K562 (cell line): ENCODE data around the gene TMEM63C. TPM values are rescaled to one million over a fixed set of nuclear protein-coding genes. Genes with fewer than 3 reads are reported as not detected.

Source experiments
- EGR1 ChIP-seq: fragments of 450-650 bp; conservative IDR thresholded peaks from 2 replicates; pipeline ENCODE4 v1.6.1; 2017; ENCODE audit warnings: mild to moderate bottlenecking
- EHMT2 ChIP-seq: fragments of 450-650 bp; IDR thresholded peaks from 2 replicates; pipeline ENCODE4 v1.6.1; 2018; ENCODE audit warnings: antibody characterized with exemption
- KLF16 ChIP-seq: IDR thresholded peaks from 2 replicates; pipeline ENCODE4 v1.6.1; 2016; ENCODE audit warnings: antibody characterized with exemption
- MAFF ChIP-seq: IDR thresholded peaks from 2 replicates; pipeline ENCODE4 v1.6.1; 2012; ENCODE audit warnings: low read length, improper control_type of control experiment
- PHF21A ChIP-seq: fragments of 450-650 bp; IDR thresholded peaks from 2 replicates; pipeline ENCODE4 v1.6.1; 2017; ENCODE audit warnings: low read depth, borderline replicate concordance
- PYGO2 ChIP-seq: fragments of 450-650 bp; IDR thresholded peaks from 2 replicates; pipeline ENCODE4 v1.6.1; 2016; ENCODE audit warnings: mild to moderate bottlenecking, missing genetic modification characterization, moderate library complexity, missing compliant biosample characterization
- RUNX1 ChIP-seq: sonication (generic); IDR thresholded peaks from 2 replicates; pipeline ENCODE4 v1.6.1; 2016; ENCODE audit warnings: antibody characterized with exemption, low read depth
- TGIF2 ChIP-seq: sonication (generic); formaldehyde crosslinking; IDR thresholded peaks from 2 replicates; pipeline ENCODE4 v1.8.1; 2022; ENCODE audit warnings: mild to moderate bottlenecking, missing genetic modification reagents, moderate library complexity
- ZKSCAN3 ChIP-seq: fragments of 250-450 bp; sonication (Bioruptor Pico); IDR thresholded peaks from 2 replicates; pipeline ENCODE4 v1.4.0; 2020
- polyA plus RNA-seq, 8 experiments: library from polyadenylated mRNA; depleted of rRNA in 4 of 8; stranded (reverse) in 5 of 8; unstranded in 3 of 8; fragments of >200 nt; fragmentation: Nextera tagmentation in 2 of 8; fragmentation: Illumina TruSeq in 1 of 8; extraction: Ambion mirVana in 2 of 8; extraction: Trizol in 1 of 8; gene quantifications; 2 replicates each; pipeline versions ENCODE4 v1.2.1 to v1.2.3, GENCODE V29; 2011 to 2014; ENCODE audit warnings: inconsistent platforms in 1 of 8, missing spikeins in 1 of 8
- total RNA-seq, 7 experiments: library from RNA; depleted of rRNA in 6 of 7; stranded (reverse); fragments of >200 nt in 6 of 7; fragmentation: Illumina TruSeq in 2 of 7; extraction: Trizol in 2 of 7; gene quantifications; 2 replicates each; pipeline versions ENCODE4 v1.2.1 to v1.2.3, GENCODE V29; 2011 to 2021; ENCODE audit warnings: low replicate concordance in 1 of 7
- TF ChIP-seq, protein P1 (sequence below), 3 experiments: IDR thresholded peaks in 2 of 3; conservative IDR thresholded peaks in 1 of 3; 2 replicates each; pipeline ENCODE4 v1.5.1; 2011 to 2012; ENCODE audit warnings: low read length in 3 of 3, mild to moderate bottlenecking in 3 of 3, control low read depth in 2 of 3, improper control_type of control experiment in 1 of 3, inconsistent platforms in 1 of 3, low read depth in 1 of 3, mixed read lengths in 1 of 3, moderate library complexity in 1 of 3; ENCODE audit not compliant: insufficient read depth in 2 of 3
- TF ChIP-seq, protein P2 (sequence below): fragments of 450-650 bp; IDR thresholded peaks from one replicate; pipeline ENCODE4 v1.6.1; 2018; ENCODE audit warnings: mild to moderate bottlenecking, moderate library complexity; ENCODE audit not compliant: partially characterized antibody
- TF ChIP-seq, protein P3 (sequence below), 2 experiments: fragments of 450-650 bp; formaldehyde crosslinking in 1 of 2; IDR thresholded peaks; 2 replicates each; pipeline versions ENCODE4 v1.4.0 to v1.6.1; 2014 to 2020; ENCODE audit warnings: mild to moderate bottlenecking in 2 of 2, borderline replicate concordance in 1 of 2, low read depth in 1 of 2
- TF ChIP-seq, protein P4 (sequence below), 2 experiments: fragments of 450-650 bp; conservative IDR thresholded peaks; 2 replicates each; pipeline ENCODE4 v1.6.1; 2017; ENCODE audit warnings: mild to moderate bottlenecking in 2 of 2, moderate library complexity in 2 of 2
- TF ChIP-seq, protein P5 (sequence below), 2 experiments: fragments of 250-450 bp in 1 of 2; fragments of 450-650 bp in 1 of 2; sonication (Bioruptor Pico) in 1 of 2; IDR thresholded peaks; 2 replicates each; pipeline versions ENCODE4 v1.6.1 to v1.8.0; 2016 to 2021; ENCODE audit warnings: mild to moderate bottlenecking in 2 of 2, moderate library complexity in 2 of 2, missing compliant biosample characterization in 1 of 2, missing genetic modification characterization in 1 of 2

The TMEM63C gene
- total and polyA plus RNA-seq, 9 of the 15 experiments (the other 6 are each of a cell fraction or from before 2014, with no cell fraction given): 0.07 TPM; not detected in 8

DNA sequence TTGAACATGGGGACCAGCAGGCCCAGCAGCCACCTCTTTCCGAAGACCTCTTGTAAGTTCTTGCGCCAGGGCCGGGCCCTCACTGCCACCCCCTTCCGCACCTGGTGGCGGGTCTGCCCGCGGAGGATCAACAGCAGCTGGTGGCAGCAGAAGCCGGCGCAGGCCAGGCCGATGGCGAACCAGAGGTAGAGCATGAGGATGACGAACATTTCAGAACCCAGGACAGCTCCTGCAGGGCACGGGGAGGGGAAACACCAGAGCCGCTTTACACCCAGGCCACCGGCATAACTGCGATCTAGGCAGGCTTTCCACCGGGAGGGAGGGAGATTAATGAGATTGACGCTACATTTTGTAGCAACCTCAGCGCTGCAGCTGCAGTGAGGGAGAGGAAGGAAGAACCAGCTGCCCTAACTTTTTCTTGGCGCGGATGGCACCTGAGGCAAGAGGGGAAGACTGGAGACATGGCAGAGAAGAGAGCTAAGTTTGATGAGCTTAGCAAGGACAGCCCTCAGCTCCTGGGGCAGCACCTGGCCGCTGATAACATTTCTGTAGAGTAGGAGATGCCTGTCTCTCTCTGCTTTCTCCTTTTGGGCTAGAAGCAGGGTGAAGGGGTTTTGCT lies 47.8 kb upstream of the TMEM63C start (continued):
- TF ChIP-seq PHF21A (no peak), EHMT2 (peak; percentile 97), RUNX1 (no peak), MAFF (no peak), TGIF2 (CRISPR knock-in tag) (no peak), PYGO2 (tag) (no peak), EGR1 (no peak), KLF16 (no peak), ZKSCAN3 (CRISPR knock-in tag) (no peak)
- TF ChIP-seq, protein P1, sequence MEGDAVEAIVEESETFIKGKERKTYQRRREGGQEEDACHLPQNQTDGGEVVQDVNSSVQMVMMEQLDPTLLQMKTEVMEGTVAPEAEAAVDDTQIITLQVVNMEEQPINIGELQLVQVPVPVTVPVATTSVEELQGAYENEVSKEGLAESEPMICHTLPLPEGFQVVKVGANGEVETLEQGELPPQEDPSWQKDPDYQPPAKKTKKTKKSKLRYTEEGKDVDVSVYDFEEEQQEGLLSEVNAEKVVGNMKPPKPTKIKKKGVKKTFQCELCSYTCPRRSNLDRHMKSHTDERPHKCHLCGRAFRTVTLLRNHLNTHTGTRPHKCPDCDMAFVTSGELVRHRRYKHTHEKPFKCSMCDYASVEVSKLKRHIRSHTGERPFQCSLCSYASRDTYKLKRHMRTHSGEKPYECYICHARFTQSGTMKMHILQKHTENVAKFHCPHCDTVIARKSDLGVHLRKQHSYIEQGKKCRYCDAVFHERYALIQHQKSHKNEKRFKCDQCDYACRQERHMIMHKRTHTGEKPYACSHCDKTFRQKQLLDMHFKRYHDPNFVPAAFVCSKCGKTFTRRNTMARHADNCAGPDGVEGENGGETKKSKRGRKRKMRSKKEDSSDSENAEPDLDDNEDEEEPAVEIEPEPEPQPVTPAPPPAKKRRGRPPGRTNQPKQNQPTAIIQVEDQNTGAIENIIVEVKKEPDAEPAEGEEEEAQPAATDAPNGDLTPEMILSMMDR (IDR thresholded peaks at IDR 0.05 in 2 of 3, conservative IDR thresholded peaks at IDR 0.05 in 1 of 3; ENCODE audit: insufficient read depth in 2 of 3, low read depth in 1 of 3, low read length in 3 of 3): no peak
- TF ChIP-seq, protein P2, sequence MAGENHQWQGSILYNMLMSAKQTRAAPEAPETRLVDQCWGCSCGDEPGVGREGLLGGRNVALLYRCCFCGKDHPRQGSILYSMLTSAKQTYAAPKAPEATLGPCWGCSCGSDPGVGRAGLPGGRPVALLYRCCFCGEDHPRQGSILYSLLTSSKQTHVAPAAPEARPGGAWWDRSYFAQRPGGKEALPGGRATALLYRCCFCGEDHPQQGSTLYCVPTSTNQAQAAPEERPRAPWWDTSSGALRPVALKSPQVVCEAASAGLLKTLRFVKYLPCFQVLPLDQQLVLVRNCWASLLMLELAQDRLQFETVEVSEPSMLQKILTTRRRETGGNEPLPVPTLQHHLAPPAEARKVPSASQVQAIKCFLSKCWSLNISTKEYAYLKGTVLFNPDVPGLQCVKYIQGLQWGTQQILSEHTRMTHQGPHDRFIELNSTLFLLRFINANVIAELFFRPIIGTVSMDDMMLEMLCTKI: no peak
- TF ChIP-seq, protein P3, sequence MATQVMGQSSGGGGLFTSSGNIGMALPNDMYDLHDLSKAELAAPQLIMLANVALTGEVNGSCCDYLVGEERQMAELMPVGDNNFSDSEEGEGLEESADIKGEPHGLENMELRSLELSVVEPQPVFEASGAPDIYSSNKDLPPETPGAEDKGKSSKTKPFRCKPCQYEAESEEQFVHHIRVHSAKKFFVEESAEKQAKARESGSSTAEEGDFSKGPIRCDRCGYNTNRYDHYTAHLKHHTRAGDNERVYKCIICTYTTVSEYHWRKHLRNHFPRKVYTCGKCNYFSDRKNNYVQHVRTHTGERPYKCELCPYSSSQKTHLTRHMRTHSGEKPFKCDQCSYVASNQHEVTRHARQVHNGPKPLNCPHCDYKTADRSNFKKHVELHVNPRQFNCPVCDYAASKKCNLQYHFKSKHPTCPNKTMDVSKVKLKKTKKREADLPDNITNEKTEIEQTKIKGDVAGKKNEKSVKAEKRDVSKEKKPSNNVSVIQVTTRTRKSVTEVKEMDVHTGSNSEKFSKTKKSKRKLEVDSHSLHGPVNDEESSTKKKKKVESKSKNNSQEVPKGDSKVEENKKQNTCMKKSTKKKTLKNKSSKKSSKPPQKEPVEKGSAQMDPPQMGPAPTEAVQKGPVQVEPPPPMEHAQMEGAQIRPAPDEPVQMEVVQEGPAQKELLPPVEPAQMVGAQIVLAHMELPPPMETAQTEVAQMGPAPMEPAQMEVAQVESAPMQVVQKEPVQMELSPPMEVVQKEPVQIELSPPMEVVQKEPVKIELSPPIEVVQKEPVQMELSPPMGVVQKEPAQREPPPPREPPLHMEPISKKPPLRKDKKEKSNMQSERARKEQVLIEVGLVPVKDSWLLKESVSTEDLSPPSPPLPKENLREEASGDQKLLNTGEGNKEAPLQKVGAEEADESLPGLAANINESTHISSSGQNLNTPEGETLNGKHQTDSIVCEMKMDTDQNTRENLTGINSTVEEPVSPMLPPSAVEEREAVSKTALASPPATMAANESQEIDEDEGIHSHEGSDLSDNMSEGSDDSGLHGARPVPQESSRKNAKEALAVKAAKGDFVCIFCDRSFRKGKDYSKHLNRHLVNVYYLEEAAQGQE (IDR thresholded peaks at IDR 0.05; ENCODE audit: borderline replicate concordance): peak; percentile 98
- TF ChIP-seq, protein P3 (CRISPR knock-in tag; IDR thresholded peaks at IDR 0.05; ENCODE audit: low read depth): peak; percentile 95
- TF ChIP-seq, protein P4, sequence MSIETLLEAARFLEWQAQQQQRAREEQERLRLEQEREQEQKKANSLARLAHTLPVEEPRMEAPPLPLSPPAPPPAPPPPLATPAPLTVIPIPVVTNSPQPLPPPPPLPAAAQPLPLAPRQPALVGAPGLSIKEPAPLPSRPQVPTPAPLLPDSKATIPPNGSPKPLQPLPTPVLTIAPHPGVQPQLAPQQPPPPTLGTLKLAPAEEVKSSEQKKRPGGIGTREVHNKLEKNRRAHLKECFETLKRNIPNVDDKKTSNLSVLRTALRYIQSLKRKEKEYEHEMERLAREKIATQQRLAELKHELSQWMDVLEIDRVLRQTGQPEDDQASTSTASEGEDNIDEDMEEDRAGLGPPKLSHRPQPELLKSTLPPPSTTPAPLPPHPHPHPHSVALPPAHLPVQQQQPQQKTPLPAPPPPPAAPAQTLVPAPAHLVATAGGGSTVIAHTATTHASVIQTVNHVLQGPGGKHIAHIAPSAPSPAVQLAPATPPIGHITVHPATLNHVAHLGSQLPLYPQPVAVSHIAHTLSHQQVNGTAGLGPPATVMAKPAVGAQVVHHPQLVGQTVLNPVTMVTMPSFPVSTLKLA (conservative IDR thresholded peaks at IDR 0.05): peak in 1 of 2 experiments; percentile 41; a peak in 2 of 4 replicates
- TF ChIP-seq, protein P5, sequence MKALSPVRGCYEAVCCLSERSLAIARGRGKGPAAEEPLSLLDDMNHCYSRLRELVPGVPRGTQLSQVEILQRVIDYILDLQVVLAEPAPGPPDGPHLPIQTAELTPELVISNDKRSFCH (CRISPR knock-in tag; IDR thresholded peaks at IDR 0.05): no peak
- TF ChIP-seq, protein P5 (tag; IDR thresholded peaks at IDR 0.05): no peak
